Liver (tissue), 9 donors: ENCODE measurements around the gene BGN. TPM values are rescaled to one million over a fixed set of nuclear protein-coding genes. Genes with fewer than 3 reads are reported as not detected.
A peak's percentile ranks its signal among the peaks of the same experiment; 100 is the strongest.

Experiments used
- DNase-seq: peaks from one replicate; pipeline ENCODE4 v3.0.0-alpha.2; 2017; ENCODE audit warnings: low spot score
- H3K27ac ChIP-seq, 2 donors: one replicate each; pipeline ENCODE4 v1.7.0; 2013; ENCODE audit warnings: inconsistent platforms in 2 of 2, low read length in 2 of 2, control low read depth in 1 of 2, low read depth in 1 of 2, mild to moderate bottlenecking in 1 of 2
- H3K27me3 ChIP-seq, 4 donors: one replicate each; pipeline versions ENCODE4 v1.6.1 to v1.7.0; 2013; ENCODE audit warnings: low read length in 3 of 4, inconsistent platforms in 1 of 4, mild to moderate bottlenecking in 1 of 4, moderate library complexity in 1 of 4; ENCODE audit not compliant: control insufficient read depth in 4 of 4, insufficient read depth in 4 of 4
- H3K36me3 ChIP-seq, 4 donors: one replicate each; pipeline versions ENCODE4 v1.6.1 to v1.7.0; 2013; ENCODE audit warnings: low read length in 3 of 4, mild to moderate bottlenecking in 3 of 4, low read depth in 1 of 4, moderate library complexity in 1 of 4; ENCODE audit not compliant: control insufficient read depth in 4 of 4, insufficient read depth in 3 of 4
- H3K4me1 ChIP-seq, 4 donors: one replicate each; pipeline versions ENCODE4 v1.6.1 to v1.7.0; 2013; ENCODE audit warnings: low read length in 3 of 4, mild to moderate bottlenecking in 3 of 4, moderate library complexity in 1 of 4; ENCODE audit not compliant: control insufficient read depth in 4 of 4, insufficient read depth in 4 of 4
- H3K4me3 ChIP-seq, 3 donors: one replicate each; pipeline versions ENCODE4 v1.6.1 to v1.7.0; 2013; ENCODE audit warnings: low read length in 3 of 3, control low read depth in 1 of 3, low read depth in 1 of 3, mild to moderate bottlenecking in 1 of 3
- H3K9ac ChIP-seq, 2 donors: one replicate each; pipeline ENCODE4 v1.7.0; 2013; ENCODE audit warnings: low read length in 2 of 2, mild to moderate bottlenecking in 2 of 2, moderate library complexity in 2 of 2, control low read depth in 1 of 2, low read depth in 1 of 2
- H3K9me3 ChIP-seq, 4 donors: one replicate each; pipeline versions ENCODE4 v1.6.1 to v1.7.0; 2013; ENCODE audit warnings: low read length in 3 of 4; ENCODE audit not compliant: control insufficient read depth in 4 of 4
- EGR1 ChIP-seq, 2 donors: IDR thresholded peaks; 2 replicates each; pipeline ENCODE4 v1.6.1; 2016 to 2018; ENCODE audit warnings: antibody characterized with exemption in 2 of 2, low read depth in 2 of 2
- FOXA1 ChIP-seq: IDR thresholded peaks from 2 replicates; pipeline ENCODE4 v1.6.1; 2016; ENCODE audit warnings: antibody characterized with exemption
- FOXA2 ChIP-seq: IDR thresholded peaks from 2 replicates; pipeline ENCODE4 v1.6.1; 2016; ENCODE audit warnings: antibody characterized with exemption
- GABPA ChIP-seq, 2 donors: IDR thresholded peaks in 1 of 2; conservative IDR thresholded peaks in 1 of 2; 2 replicates each; pipeline ENCODE4 v1.6.1; 2016; ENCODE audit warnings: antibody characterized with exemption in 2 of 2, mild to moderate bottlenecking in 1 of 2, moderate library complexity in 1 of 2
- HNF4A ChIP-seq, 2 donors: conservative IDR thresholded peaks; 2 replicates each; pipeline ENCODE4 v1.6.1; 2016; ENCODE audit warnings: antibody characterized with exemption in 2 of 2, mild to moderate bottlenecking in 2 of 2
- HNF4G ChIP-seq: IDR thresholded peaks from 2 replicates; pipeline ENCODE4 v1.6.1; 2016; ENCODE audit warnings: antibody characterized with exemption
- JUND ChIP-seq, 2 donors: IDR thresholded peaks; 2 replicates each; pipeline ENCODE4 v1.6.1; 2016; ENCODE audit warnings: antibody characterized with exemption in 2 of 2
- NR2F2 ChIP-seq: IDR thresholded peaks from 2 replicates; pipeline ENCODE4 v1.6.1; 2016; ENCODE audit warnings: antibody characterized with exemption
- RAD21 ChIP-seq, 2 donors: IDR thresholded peaks; 2 replicates each; pipeline ENCODE4 v1.6.1; 2016; ENCODE audit warnings: antibody characterized with exemption in 2 of 2, mild to moderate bottlenecking in 2 of 2
- RXRA ChIP-seq, 2 donors: IDR thresholded peaks; 2 replicates each; pipeline ENCODE4 v1.6.1; 2017 to 2018; ENCODE audit warnings: antibody characterized with exemption in 2 of 2, mild to moderate bottlenecking in 1 of 2
- YY1 ChIP-seq: IDR thresholded peaks from 2 replicates; pipeline ENCODE4 v1.6.1; 2016; ENCODE audit warnings: antibody characterized with exemption, mild to moderate bottlenecking
- ZBTB33 ChIP-seq: IDR thresholded peaks from 2 replicates; pipeline ENCODE4 v1.6.1; 2016; ENCODE audit warnings: antibody characterized with exemption
- WGBS: extraction: QIAGEN DNeasy Blood & Tissue Kit; methylation state at CpG from one replicate; pipeline ENCODE4 v1.1.7; 2013; 5-methylcytosine and 5-hydroxymethylcytosine counted together
- polyA plus RNA-seq, 2 donors: library from polyadenylated mRNA; stranded (reverse) in 1 of 2; unstranded in 1 of 2; fragments of 200-250 nt in 1 of 2; fragments of >200 nt in 1 of 2; fragmentation: Nextera tagmentation in 1 of 2; extraction: Ambion mirVana in 1 of 2; gene quantifications; one replicate each; pipeline versions ENCODE4 v1.2.1 to v1.2.3, GENCODE V29; 2013 to 2015
- total RNA-seq, 2 donors: library from RNA; depleted of rRNA; stranded (reverse); fragments of >200 nt; gene quantifications; one replicate each; pipeline ENCODE4 v1.2.3, GENCODE V29; 2014
- TF ChIP-seq, protein P1 (sequence below): fragments of 150-350 bp; IDR thresholded peaks from 2 replicates; pipeline ENCODE4 v1.5.1; 2017; ENCODE audit warnings: improper control_type of control experiment, low read depth, low read length; ENCODE audit not compliant: missing input control
- TF ChIP-seq, protein P2 (sequence below): IDR thresholded peaks from 2 replicates; pipeline ENCODE4 v1.6.1; 2016; ENCODE audit warnings: antibody characterized with exemption, mild to moderate bottlenecking
- TF ChIP-seq, protein P3 (sequence below): IDR thresholded peaks from 2 replicates; pipeline ENCODE4 v1.6.1; 2016; ENCODE audit warnings: antibody characterized with exemption
- donor health status: healthy.
- donor health status: healthy.
- donor health status: healthy.
- donor health status: healthy.
- donor health status: healthy.

Gene BGN
- total and polyA plus RNA-seq, 4 donors, result 11.7 to 131 (median 44.8) TPM

- DNase-seq, result no peak
- no peak for TF ChIP-seq NR2F2
- TF ChIP-seq EGR1 (IDR thresholded peaks at IDR 0.05; ENCODE audit: low read depth in 2 of 2), result no peak
- TF ChIP-seq HNF4A (conservative IDR thresholded peaks at IDR 0.05), result no peak
- WGBS, result 81% methylated on average over 11 of the region's 11 CpGs
- H3K36me3 ChIP-seq, result no peaks in the 10 kb centered on the region
- H3K9me3 ChIP-seq, result no peaks in the 10 kb centered on the region
- no peak overlapping the region for H3K4me3 ChIP-seq
- H3K4me1 ChIP-seq, result peaks cover 2 to 15% (median 8%) of the 10 kb centered on the region in 4 donors
- H3K27me3 ChIP-seq, result no peaks in the 10 kb centered on the region
- no peak overlapping the region for H3K9ac ChIP-seq
- peak overlapping the region in 1 of 2 donors; percentile 25 for H3K27ac ChIP-seq
Observed at GRCh38 chrX:153471663-153472280, 23.0 kb upstream of the BGN start.

GRCh38 chrX:153473126-153473525 lies 21.7 kb upstream of the BGN start:
- Histone ChIP-seq H3K36me3 (no peaks in the 10 kb centered on the region), H3K27me3 (no peaks in the 10 kb centered on the region), H3K4me1 (peaks cover 2 to 15% (median 8%) of the 10 kb centered on the region in 4 donors), H3K4me3 (no peak overlapping the region), H3K9me3 (no peaks in the 10 kb centered on the region), H3K9ac (no peak overlapping the region), H3K27ac (no peak overlapping the region)
- DNase-seq, result no peak
- TF ChIP-seq ZBTB33 (no peak), EGR1 (IDR thresholded peaks at IDR 0.05; ENCODE audit: low read depth in 2 of 2) (no peak), JUND (IDR thresholded peaks at IDR 0.05) (no peak), RXRA (IDR thresholded peaks at IDR 0.05) (no peak), FOXA2 (no peak), HNF4G (no peak), FOXA1 (no peak), GABPA (IDR thresholded peaks at IDR 0.05 in 1 of 2, conservative IDR thresholded peaks at IDR 0.05 in 1 of 2) (no peak), NR2F2 (no peak), YY1 (no peak)
- TF ChIP-seq, protein P1, sequence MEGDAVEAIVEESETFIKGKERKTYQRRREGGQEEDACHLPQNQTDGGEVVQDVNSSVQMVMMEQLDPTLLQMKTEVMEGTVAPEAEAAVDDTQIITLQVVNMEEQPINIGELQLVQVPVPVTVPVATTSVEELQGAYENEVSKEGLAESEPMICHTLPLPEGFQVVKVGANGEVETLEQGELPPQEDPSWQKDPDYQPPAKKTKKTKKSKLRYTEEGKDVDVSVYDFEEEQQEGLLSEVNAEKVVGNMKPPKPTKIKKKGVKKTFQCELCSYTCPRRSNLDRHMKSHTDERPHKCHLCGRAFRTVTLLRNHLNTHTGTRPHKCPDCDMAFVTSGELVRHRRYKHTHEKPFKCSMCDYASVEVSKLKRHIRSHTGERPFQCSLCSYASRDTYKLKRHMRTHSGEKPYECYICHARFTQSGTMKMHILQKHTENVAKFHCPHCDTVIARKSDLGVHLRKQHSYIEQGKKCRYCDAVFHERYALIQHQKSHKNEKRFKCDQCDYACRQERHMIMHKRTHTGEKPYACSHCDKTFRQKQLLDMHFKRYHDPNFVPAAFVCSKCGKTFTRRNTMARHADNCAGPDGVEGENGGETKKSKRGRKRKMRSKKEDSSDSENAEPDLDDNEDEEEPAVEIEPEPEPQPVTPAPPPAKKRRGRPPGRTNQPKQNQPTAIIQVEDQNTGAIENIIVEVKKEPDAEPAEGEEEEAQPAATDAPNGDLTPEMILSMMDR, result no peak
- 97% methylated on average over 10 of the region's 10 CpGs for WGBS

GRCh38 chrX:153474266-153474665 lies 20.5 kb upstream of the BGN start:
- Histone ChIP-seq H3K9ac (no peak overlapping the region), H3K36me3 (no peaks in the 10 kb centered on the region), H3K27ac (peak overlapping the region; percentile 12 to 20), H3K27me3 (no peaks in the 10 kb centered on the region), H3K9me3 (no peaks in the 10 kb centered on the region), H3K4me3 (peak overlapping the region in 1 of 3 donors; percentile 20), H3K4me1 (peaks cover 2 to 9% (median 8%) of the 10 kb centered on the region in 4 donors)
- DNase-seq, result no peak
- WGBS, result 61% methylated on average over 10 of the region's 10 CpGs
- TF ChIP-seq RAD21 (IDR thresholded peaks at IDR 0.05) (no peak), EGR1 (IDR thresholded peaks at IDR 0.05; ENCODE audit: low read depth in 2 of 2) (no peak), GABPA (IDR thresholded peaks at IDR 0.05 in 1 of 2, conservative IDR thresholded peaks at IDR 0.05 in 1 of 2) (no peak), FOXA1 (no peak)
- TF ChIP-seq, protein P2, sequence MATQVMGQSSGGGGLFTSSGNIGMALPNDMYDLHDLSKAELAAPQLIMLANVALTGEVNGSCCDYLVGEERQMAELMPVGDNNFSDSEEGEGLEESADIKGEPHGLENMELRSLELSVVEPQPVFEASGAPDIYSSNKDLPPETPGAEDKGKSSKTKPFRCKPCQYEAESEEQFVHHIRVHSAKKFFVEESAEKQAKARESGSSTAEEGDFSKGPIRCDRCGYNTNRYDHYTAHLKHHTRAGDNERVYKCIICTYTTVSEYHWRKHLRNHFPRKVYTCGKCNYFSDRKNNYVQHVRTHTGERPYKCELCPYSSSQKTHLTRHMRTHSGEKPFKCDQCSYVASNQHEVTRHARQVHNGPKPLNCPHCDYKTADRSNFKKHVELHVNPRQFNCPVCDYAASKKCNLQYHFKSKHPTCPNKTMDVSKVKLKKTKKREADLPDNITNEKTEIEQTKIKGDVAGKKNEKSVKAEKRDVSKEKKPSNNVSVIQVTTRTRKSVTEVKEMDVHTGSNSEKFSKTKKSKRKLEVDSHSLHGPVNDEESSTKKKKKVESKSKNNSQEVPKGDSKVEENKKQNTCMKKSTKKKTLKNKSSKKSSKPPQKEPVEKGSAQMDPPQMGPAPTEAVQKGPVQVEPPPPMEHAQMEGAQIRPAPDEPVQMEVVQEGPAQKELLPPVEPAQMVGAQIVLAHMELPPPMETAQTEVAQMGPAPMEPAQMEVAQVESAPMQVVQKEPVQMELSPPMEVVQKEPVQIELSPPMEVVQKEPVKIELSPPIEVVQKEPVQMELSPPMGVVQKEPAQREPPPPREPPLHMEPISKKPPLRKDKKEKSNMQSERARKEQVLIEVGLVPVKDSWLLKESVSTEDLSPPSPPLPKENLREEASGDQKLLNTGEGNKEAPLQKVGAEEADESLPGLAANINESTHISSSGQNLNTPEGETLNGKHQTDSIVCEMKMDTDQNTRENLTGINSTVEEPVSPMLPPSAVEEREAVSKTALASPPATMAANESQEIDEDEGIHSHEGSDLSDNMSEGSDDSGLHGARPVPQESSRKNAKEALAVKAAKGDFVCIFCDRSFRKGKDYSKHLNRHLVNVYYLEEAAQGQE, result no peak
- TF ChIP-seq, protein P3, sequence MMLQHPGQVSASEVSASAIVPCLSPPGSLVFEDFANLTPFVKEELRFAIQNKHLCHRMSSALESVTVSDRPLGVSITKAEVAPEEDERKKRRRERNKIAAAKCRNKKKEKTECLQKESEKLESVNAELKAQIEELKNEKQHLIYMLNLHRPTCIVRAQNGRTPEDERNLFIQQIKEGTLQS, result no peak
